NCI-H69 (cell line): ENCODE results near the gene DIP2C.
"Not testable (repeated sequence)": the region's sequence is repeated elsewhere in the genome, so short reads cannot be mapped to it uniquely, and the experiment has no call there.

Experiments used
- DNase-seq: peaks from one replicate; lab custom pipeline; 2025; lab: John Stamatoyannopoulos, UW

Gene DIP2C

DNA sequence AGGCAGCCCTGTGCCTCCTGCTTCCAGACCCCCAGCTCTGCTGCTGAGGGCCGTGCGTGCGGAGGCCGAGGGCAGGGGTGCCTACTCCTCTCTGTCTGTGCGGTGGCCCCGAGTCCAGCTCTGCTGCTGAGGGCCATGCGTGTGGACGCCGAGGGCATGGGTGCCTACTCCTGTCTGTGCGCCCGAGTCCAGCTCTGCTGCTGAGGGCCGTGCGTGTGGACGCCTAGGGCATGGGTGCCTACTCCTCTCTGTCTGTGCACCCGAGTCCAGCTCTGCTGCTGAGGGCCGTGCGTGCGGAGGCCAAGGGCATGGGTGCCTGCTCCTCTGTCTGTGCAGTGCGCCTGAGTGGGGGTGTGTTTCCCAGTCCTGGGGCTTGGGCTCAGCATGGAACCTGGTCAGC is 411.5 kb downstream of the DIP2C start:
- no peak for DNase-seq

DNA sequence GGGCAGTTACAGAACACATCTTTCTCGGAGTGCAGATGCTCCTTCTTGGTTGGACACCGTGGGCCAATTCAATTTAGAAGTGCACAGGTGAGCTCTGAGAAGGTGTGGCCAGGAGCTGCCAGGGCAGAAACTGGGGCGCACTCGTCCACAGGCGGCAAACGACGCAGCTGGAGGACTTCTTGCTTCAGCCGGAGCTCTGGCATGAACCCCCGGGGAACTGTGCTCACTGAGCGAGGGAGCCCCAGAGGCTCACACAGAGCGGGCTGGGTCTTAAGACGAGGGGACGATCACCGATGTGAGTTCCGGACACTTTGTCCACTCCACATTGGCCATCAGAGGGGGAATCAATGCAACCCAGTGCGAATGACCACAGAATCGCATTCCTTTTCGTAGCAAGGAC is 413.8 kb downstream of the DIP2C start:
- no peak for DNase-seq

DNA sequence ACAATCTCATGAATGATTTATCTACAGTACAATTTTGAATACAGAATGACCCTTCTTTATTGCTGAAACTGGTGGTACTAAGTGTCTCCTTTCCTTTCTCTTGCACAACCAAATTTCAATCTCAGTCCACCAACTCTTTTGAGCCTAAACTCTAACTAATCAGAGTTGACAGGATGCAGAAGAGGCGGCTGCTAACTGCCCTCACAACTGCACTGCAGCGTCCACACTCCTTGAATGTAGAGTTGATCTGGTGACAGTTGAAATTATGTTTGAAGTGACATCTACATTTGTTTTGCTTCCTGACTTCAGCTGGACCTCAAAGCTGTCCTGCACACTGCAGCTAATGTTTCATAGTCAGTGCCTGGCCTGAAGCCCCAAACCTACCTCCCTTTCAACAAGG is 414.6 kb downstream of the DIP2C start:
- no peak for DNase-seq

DNA sequence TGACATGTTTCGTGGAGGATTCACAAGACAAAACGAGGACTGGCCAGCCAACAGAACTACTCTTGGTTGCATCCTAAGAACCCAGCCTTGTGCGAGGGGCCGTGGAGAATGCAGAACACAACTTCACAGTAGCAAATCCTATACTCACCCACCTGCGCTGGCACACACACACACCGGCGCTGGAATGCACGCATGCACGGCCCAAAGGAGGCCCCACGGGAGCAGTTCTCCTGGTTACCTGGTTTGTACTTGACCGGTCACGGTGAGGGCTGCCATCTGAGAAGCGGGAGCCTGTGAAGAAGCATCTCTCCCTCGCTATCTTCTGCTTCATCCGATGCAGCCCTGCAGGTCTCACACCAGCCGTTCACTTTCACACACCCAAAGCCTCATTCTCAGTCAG is 416.4 kb downstream of the DIP2C start:
- no peak for DNase-seq

DNA sequence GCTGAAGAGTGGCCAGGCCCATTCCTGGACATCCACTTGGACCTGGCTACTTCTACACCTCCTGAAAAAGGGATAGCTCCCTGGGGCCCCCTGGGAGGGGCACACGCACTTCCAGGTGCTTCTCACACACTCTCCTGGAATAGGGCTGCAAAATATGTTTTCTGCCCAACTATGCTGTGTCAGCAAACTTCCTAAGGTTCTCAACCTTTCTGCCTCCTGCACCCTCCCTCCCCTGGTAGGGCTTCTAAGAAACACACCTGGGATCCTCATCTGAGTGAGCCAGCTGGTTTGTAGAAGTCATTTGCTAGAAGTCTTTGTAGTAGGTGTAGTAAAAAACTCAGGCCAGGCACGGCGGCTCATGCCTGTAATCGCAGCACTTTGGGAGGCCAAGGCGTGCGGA is 417.7 kb downstream of the DIP2C start:
- no peak for DNase-seq

DNA sequence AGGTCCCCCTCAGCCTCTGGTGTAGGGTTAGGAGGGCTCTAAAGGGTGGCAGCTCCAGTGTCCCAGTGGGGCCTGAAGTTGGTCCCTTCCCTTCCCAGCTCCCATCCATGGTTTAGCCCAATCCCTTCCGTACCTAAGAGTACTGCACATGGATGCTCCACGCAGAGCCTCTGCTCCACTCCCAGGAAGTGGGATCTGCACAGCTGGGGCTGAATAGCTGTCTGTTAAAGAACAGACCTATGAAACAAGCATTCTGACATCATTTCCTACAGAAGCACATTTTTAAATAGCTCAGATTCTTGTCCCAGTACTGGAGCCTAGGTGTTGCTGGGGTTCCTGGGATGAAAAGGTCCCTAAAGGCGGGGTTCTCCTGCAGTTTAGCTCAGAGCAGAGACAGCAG is 418.3 kb downstream of the DIP2C start:
- no peak for DNase-seq

DNA sequence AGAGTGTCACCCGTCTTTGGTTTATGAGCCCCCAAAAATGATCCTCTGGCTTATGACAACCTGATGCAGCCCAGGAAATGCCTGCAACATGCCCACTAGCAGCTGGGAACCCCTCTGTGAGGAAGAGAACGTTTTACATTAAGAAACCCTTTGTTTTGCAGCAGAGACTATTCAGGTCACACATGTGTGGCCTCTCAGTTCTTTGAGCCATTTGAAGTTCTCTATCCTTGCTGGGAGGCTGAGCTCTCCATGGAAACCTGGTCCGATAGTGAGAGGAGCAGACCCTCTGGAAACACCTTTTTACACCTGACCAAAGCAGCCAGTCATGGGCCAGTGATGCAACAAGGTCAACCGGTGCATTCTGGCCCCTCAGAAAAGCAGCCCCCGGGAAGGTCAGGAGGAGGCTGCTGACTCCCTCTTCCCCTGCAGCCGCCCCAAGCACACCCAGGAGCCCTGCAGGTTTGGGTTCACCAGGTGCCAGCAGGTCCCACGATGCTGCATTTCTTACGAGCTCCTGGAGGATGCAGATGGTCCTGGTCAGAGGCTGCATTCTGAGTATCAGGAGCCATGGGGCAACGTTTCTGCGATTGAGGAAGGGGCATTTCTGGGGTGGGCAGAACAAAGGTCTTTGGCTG is 419.9 kb downstream of the DIP2C start:
- no peak for DNase-seq

DNA sequence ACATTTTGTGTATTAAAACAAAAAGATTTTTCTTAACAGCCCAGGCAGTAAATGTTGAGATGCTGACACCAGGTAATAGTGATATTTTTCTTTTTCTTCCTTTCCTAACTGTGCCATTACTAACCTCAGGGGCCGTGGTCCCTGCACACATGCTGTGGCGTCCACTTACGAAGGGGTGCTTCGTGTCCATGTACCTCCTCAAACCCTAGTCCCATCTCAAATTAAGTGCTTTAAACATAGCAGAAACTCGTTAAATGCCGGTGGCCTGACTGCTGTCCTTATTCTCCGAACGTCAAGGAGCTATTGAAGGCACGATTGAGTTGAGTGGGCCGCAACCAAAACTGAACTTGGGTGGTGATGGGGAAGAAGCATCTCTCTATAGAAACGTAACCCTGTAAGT is 421.8 kb downstream of the DIP2C start:
- no peak for DNase-seq

DNA sequence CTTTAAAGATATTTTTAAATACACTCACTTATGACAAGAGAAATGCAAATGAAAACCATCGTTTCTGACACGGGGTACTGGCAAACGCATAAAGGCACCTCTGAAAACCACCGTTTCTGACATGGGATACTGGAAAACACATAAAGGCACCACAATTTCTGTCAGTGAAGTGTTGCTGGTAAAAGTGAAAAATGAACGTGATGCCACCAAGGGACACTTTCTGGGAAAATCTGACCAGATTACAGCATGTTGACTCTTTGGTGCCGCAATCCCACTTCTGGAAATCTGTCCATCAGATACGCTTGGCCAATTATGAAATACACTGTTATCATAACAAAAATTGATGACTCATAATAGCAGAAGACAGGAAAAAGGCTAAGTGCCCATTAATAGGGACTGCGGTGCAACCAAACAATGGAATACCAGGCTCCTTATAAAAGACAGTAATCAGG is 422.5 kb downstream of the DIP2C start:
- DNase-seq, result peak; percentile 25

DNA sequence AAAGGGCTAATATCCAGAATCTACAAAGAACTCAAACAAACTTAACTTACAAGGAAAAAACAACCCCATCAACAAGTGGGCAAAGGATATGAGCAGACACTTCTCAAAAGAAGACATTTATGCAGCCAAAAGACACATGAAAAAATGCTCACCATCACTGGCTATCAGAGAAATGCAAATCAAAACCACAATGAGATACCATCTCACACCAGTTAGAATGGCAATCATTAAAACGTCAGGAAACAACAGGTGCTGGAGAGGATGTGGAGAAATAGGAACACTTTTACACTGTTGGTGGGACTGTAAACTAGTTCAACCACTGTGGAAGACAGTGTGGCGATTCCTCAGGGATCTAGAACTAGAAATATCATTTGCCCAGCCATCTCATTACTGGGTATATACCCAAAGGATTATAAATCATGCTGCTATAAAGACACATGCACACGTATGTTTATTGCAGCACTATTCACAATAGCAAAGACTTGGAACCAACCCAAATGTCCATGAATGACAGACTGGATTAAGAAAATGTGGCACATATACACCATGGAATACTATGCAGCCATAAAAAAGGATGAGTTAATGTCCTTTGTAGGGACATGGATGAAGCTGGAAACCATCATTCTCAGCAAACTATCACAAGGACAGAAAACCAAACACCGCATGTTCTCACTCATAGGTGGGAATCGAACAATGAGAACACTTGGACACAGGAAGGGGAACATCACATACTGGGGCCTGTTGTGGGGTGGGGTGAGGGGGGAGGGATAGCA is 423.5 kb downstream of the DIP2C start:
- not testable (repeated sequence) for DNase-seq

DNA sequence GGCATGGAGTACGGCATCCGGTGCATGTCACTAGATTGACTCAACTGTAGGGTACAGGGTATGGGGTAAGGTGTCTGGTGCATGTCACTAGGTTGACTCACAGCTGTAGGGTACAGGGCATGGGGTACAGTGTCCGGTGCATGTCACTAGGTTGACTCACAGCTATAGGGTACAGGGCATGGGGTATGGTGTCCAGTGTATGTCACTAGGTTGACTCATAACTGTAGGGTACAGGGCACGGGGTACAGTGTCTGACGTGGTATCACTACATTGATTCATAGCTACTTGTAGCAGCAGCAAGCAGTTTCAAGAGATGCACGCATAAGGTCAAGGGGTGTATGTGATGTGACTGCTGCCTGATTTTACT is 424.4 kb downstream of the DIP2C start:
- DNase-seq, result not testable (repeated sequence)

DNA sequence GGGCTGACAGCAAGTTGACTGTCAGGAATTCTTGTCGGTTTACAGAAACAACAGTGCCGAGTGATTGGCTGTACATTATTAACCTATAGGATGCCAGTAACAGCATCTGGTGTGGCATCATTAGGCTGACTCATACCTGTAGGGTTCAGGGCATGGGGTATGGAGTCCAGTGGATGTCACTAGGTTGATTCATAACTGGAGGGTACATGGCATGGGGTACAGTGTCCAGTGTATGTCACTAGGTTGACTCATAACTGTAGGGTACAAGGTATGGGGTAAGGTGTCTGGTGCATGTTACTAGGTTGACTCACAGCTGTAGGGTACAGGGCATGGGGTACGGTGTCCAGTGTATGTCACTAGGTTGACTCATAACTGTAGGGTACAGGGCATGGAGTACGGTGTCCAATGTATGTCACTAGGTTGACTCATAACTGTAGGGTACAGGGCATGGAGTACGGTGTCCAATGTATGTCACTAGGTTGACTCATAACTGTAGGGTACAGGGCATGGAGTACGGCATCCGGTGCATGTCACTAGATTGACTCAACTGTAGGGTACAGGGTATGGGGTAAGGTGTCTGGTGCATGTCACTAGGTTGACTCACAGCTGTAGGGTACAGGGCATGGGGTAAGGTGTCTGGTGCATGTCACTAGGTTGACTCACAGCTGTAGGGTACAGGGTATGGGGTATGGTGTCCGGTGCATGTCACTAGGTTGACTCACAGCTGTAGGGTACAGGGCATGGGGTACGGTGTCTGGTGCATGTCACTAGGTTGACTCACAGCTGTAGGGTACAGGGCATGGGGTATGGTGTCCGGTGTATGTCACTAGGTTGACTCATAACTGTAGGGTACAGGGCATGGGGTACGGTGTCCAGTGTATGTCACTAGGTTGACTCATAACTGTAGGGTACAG is 425.1 kb downstream of the DIP2C start:
- not testable (repeated sequence) for DNase-seq

DNA sequence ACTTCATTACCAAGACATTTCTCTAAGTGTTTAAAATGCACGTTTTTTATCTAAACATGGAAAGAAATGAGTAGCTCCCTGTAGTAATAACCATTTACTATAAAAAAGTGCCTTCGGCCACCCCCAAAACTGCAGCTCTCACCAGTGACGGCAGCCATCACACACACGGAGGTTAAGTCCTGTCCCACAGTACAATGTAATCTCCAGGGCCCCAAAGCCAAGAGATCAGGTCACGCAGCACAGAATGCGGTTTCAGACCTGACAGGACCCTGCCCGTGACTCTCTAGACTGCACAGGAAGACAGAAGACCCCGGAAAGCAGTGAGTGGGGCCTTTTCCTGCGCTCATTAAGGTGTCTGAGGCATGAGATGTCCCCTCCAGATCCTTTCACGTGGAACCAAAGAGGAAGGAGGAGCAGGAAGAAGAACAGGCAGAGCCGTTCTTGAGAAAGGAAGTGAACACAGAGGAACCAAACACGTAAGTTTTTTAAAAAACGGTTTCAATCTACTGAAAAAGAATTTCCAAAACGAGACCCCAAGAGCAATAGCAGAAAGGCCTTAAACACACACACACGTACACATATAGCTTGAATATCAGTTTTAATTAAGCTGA is 428.5 kb downstream of the DIP2C start:
- no peak for DNase-seq

DNA sequence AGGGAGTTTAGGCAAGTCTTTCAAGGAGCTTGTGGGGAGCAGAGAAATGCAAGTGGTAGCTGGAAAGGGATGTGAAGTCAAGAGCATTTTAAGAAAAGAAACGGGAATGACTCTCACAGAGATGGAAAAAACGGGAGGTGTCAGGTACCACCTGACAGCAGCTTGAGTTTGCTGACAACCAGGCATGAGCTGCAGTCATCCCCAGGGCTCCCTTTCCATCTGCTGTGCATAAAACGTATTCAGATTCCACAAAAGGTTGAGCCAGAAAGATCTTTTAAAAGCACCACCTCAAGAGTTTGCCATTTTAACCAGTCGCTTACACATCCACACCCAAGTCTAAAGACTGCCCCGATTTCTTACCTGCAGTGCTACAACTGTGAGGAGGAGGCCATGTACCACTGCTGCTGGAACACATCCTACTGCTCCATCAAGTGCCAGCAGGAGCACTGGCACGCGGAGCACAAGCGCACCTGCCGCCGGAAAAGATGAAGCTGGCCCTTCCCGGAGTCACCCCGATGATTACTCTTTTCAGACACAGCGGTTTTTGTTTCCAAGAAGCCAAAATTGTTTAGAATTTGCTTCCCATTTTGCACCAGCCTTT is 437.4 kb downstream of the DIP2C start:
- DNase-seq, result no peak

DNA sequence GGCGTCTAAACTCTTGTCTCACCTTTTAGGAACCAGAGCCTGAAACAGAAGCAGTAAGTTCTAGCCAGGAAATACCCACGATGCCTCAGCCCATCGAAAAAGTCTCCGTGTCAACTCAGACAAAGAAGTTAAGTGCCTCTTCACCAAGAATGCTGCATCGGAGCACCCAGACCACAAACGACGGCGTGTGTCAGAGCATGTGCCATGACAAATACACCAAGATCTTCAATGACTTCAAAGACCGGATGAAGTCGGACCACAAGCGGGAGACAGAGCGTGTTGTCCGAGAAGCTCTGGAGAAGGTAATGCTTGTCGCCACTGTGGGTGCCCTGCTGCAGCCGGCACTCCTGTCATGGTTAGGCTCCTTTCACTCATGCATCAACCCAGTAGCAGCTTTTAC is 441.2 kb downstream of the DIP2C start:
- DNase-seq, result no peak

DNA sequence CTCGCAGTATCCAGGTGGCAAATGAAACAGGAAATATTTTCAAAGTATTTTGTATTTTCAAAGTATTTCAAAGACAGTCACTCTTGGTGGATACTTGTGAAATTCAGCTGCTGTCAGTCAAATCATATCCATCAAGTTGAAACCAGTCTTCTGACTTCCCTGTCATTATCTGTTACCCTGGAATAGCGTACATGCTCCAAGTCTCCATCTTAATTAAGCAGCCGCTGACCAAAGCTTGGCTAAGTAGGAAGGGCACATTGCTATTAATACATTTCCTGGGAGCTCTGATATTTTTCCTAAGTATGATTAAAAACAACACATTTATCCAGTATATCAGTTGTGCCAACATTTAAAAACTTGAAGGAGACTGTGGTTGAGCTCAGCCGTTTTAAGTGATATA is 442.0 kb downstream of the DIP2C start:
- DNase-seq, result no peak

DNA sequence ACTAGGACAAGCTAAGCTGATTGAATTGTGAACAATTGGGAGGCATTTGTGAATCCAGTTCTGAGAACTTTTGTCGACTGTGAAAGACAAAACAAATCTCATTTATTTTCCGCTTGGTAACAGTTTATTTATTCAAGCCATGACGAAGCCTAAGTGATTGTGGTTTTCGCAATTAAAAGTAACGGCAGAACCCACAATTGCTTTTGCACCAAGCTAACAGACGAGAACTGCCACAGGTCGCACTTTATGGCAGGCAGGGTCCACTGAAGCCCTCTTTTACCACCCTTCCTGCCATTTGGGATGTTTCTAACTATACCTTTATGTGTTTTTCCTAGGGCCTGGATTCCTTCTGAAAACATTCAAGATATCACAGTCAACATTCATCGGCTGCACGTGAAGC is 443.0 kb downstream of the DIP2C start:
- DNase-seq, result no peak

DNA sequence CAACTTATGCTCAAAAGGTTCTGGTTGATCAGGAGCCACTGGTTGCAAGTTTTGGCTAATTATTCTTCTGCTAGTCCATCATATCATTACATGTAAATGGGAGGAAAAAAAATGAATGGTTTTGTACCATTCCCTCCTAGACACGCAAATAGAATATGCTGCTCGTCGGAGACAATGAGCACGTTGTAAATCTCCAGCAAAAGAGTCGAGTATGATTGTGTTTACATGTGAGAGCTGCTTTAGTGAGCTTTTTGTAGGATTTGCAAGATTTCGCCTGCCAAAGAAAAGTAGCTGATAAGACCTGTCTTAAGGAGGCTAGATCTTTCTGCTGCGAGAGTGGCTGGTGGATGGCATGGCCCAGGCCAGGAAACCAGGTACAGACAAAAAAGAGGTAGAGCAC is 445.2 kb downstream of the DIP2C start:
- DNase-seq, result no peak

DNA sequence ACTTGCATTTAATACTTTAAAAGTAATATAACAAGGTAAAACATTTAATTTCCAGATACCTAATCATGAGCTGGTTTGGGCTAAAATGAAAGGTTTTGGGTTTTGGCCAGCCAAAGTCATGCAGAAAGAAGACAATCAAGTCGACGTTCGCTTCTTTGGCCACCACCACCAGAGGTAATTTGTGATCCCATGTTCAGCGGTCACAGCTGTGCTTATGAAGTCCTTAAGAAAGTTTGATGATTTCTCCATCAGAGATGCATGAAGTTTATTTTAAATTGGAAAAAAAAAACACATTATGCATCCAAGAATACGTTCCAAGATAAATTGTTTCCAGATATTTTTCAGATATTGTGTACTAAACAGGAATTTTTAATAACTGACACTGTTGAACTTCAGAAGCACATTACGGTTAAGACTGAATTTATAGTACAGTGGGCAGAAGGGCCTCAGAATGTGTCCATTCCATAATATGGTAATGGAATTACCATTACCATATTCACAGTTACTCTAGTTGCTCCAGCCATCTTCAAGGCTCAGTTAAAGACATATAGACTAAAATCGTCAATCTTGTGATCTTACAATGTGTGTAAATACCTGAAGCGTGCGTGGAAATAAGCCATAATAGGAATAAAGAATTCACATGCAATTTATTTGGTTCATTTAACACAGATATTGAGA is 447.4 kb downstream of the DIP2C start:
- no peak for DNase-seq

DNA sequence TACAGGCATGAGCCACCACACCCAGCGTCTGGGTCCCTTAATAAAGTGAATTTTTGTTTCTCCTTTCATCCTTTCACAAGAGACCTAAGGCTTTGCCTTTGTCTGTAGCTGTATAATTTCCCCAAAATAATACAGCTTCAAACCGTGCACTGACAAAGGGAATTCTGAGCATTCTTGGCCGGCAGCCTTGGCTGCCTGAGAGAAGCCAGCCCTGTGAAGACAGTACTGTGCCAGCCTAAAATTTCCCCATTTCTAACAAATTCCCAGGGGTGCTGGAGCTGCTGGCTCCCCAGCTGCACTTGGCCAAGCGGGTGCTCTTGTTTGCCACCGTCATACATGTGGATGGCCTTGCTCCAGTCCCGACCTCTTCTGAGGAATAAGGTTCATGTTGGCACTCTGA is 448.0 kb downstream of the DIP2C start:
- no peak for DNase-seq

DNA sequence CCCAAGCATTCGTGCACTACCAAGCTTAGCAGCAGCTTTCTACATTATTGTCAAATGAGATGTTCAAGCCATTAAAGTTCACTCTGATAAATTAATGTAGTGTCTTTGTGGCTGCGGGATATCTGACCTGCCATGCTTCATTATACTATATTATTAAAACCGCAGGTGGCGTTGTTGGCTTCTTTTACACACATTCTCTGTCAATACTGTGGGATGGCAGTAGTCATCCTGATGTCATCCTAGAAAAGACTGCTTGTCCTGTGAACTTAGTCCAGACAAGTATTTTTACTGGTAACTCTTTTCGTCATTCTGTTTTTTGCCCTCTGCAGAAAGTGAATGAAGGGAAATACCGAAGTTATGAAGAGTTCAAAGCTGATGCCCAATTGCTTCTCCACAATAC is 450.4 kb downstream of the DIP2C start:
- DNase-seq, result peak; percentile 83
